IPS-18c (cell line): Measurements from ENCODE around the gene DOK7.
"Not testable (repeated sequence)": the region's sequence is repeated elsewhere in the genome, so short reads cannot be mapped to it uniquely, and the experiment has no call there.

Experiments
- H3K4me3 ChIP-seq: 2 replicates; pipeline ENCODE4 v1.7.0; 2013; ENCODE audit warnings: low read depth, mild to moderate bottlenecking, low read length, moderate library complexity; ENCODE audit not compliant: insufficient read depth
- H3K9me3 ChIP-seq: one replicate; pipeline ENCODE4 v1.6.1; 2013; ENCODE audit warnings: mild to moderate bottlenecking, low read length, moderate library complexity; ENCODE audit not compliant: control insufficient read depth, insufficient read depth

The DOK7 gene

GRCh38 chr4:3500634-3501101, 37.6 kb downstream of the DOK7 start:
- Histone ChIP-seq H3K4me3 (no peak overlapping the region; the same call in 1 of the 2 replicates), H3K9me3 (no peaks in the 10 kb centered on the region)

GRCh38 chr4:3501126-3501824, 38.2 kb downstream of the DOK7 start:
- Histone ChIP-seq H3K9me3 (no peaks in the 10 kb centered on the region), H3K4me3 (no peak overlapping the region; the same call in 1 of the 2 replicates)

GRCh38 chr4:3501825-3502425, 38.8 kb downstream of the DOK7 start:
- H3K4me3 ChIP-seq, result no peak overlapping the region
- no peaks in the 10 kb centered on the region for H3K9me3 ChIP-seq

- no peaks in the 10 kb centered on the region for H3K9me3 ChIP-seq
- no peak overlapping the region for H3K4me3 ChIP-seq
Measured at GRCh38 chr4:3502941-3503936, 40.1 kb downstream of the DOK7 start.

GRCh38 chr4:3505231-3505630, 42.1 kb downstream of the DOK7 start:
- no peak overlapping the region for H3K4me3 ChIP-seq
- H3K9me3 ChIP-seq, result no peaks in the 10 kb centered on the region

GRCh38 chr4:3508542-3508941, 45.4 kb downstream of the DOK7 start:
- Histone ChIP-seq H3K9me3 (no peaks in the 10 kb centered on the region), H3K4me3 (no peak overlapping the region)

- no peak overlapping the region for H3K4me3 ChIP-seq
- H3K9me3 ChIP-seq, result peaks cover 3% of the 10 kb centered on the region
Measured at GRCh38 chr4:3510481-3510880, 47.4 kb downstream of the DOK7 start.

GRCh38 chr4:3511187-3511586, 48.1 kb downstream of the DOK7 start:
- Histone ChIP-seq H3K9me3 (peaks cover 3% of the 10 kb centered on the region), H3K4me3 (no peak overlapping the region)

- H3K9me3 ChIP-seq, H3K4me3 ChIP-seq: not testable (repeated sequence)
Measured at GRCh38 chr4:3511601-3512000, 48.5 kb downstream of the DOK7 start.

GRCh38 chr4:3512279-3512678, 49.2 kb downstream of the DOK7 start:
- Histone ChIP-seq H3K4me3 (no peak overlapping the region), H3K9me3 (peaks cover 3% of the 10 kb centered on the region)

- Histone ChIP-seq H3K4me3 (no peak overlapping the region), H3K9me3 (peaks cover 3% of the 10 kb centered on the region)
Measured at GRCh38 chr4:3512719-3513118, 49.6 kb downstream of the DOK7 start.

GRCh38 chr4:3513807-3514206, 50.7 kb downstream of the DOK7 start:
- Histone ChIP-seq H3K4me3 (no peak overlapping the region), H3K9me3 (peaks cover 3% of the 10 kb centered on the region)

GRCh38 chr4:3514221-3514780, 51.2 kb downstream of the DOK7 start:
- H3K9me3 ChIP-seq, result peaks cover 3% of the 10 kb centered on the region
- no peak overlapping the region for H3K4me3 ChIP-seq

- Histone ChIP-seq H3K4me3 (no peak overlapping the region), H3K9me3 (peaks cover 3% of the 10 kb centered on the region)
Measured at GRCh38 chr4:3514806-3515501, 51.8 kb downstream of the DOK7 start.

- H3K4me3 ChIP-seq, result no peak overlapping the region
- H3K9me3 ChIP-seq, result peaks cover 3% of the 10 kb centered on the region
Measured at GRCh38 chr4:3515646-3516045, 52.5 kb downstream of the DOK7 start.

- H3K4me3 ChIP-seq, result no peak overlapping the region
Measured at GRCh38 chr4:3516061-3516835, 53.1 kb downstream of the DOK7 start.

More at GRCh38 chr4:3516061-3516835, 53.1 kb downstream of the DOK7 start:
- H3K9me3 ChIP-seq, result peaks cover 3% of the 10 kb centered on the region
